ENCODE measurements around the gene ZNF81. TPM values are rescaled to one million over a fixed set of nuclear protein-coding genes. Genes with fewer than 3 reads are reported as not detected.
"Not testable (repeated sequence)": the region's sequence is repeated elsewhere in the genome, so short reads cannot be mapped to it uniquely, and the experiment has no call there.

The ZNF81 gene
- total RNA-seq, 1 donor from 2014 or later = 19.4 TPM

DNA sequence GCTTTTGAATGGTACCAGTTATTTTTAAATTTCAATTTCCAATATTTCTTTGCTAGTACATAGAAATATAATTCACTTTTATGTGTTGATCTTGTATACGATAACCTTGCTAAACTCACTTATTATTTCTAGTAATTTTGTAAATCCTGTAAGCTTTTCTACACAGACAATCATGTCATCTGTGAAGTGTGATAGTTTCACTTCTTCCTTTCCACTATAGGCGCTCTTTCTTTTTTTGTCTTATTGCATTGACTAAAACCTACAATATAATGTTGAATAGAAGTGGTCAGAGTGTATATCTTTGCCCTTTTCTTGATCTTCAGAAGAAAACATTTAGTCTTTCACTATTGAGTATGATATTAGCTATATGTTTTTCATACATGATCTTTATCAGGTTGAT lies 90.5 kb downstream of the ZNF81 start:
- H3K36me3 Mint-ChIP-seq (ENCODE audit: unreplicated experiment) = no peaks in the 10 kb centered on the region
- no peak for DNase-seq
- TF ChIP-seq, protein P1, sequence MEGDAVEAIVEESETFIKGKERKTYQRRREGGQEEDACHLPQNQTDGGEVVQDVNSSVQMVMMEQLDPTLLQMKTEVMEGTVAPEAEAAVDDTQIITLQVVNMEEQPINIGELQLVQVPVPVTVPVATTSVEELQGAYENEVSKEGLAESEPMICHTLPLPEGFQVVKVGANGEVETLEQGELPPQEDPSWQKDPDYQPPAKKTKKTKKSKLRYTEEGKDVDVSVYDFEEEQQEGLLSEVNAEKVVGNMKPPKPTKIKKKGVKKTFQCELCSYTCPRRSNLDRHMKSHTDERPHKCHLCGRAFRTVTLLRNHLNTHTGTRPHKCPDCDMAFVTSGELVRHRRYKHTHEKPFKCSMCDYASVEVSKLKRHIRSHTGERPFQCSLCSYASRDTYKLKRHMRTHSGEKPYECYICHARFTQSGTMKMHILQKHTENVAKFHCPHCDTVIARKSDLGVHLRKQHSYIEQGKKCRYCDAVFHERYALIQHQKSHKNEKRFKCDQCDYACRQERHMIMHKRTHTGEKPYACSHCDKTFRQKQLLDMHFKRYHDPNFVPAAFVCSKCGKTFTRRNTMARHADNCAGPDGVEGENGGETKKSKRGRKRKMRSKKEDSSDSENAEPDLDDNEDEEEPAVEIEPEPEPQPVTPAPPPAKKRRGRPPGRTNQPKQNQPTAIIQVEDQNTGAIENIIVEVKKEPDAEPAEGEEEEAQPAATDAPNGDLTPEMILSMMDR (IDR thresholded peaks at IDR 0.05; ENCODE audit: partially characterized antibody, unreplicated experiment) = no peak
- no peaks in the 10 kb centered on the region for H3K4me1 Mint-ChIP-seq (ENCODE audit: low read depth, unreplicated experiment)
- no peaks in the 10 kb centered on the region for H3K27me3 Mint-ChIP-seq (ENCODE audit: unreplicated experiment)
- H3K27ac Mint-ChIP-seq (ENCODE audit: unreplicated experiment) = no peak overlapping the region
- no peak overlapping the region for H3K4me3 Mint-ChIP-seq (ENCODE audit: unreplicated experiment)
- H3K9me3 Mint-ChIP-seq (ENCODE audit: unreplicated experiment) = no peaks in the 10 kb centered on the region

DNA sequence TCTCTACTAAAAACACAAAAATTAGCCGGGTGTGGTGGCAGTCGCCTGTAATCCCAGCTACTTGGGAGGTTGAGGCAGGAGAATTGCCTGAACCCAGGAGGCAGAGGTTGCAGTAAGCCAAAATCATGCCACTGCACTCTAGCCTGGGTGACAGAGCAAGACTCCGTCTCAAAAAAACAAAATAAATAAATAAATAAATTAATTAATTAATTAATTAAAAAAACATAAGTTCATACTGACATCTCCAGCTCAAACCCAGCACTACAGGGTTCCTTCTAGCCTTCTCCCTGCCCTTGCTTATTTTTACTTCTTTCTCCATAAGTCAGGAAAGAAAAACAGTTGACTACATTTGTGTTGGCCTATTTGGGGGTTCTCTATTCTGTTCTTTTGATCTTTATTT lies 95.3 kb downstream of the ZNF81 start:
- not testable (repeated sequence) for H3K27me3 Mint-ChIP-seq (ENCODE audit: unreplicated experiment); H3K36me3 Mint-ChIP-seq (ENCODE audit: unreplicated experiment); H3K4me1 Mint-ChIP-seq (ENCODE audit: low read depth, unreplicated experiment); H3K4me3 Mint-ChIP-seq (ENCODE audit: unreplicated experiment); H3K27ac Mint-ChIP-seq (ENCODE audit: unreplicated experiment); DNase-seq; H3K9me3 Mint-ChIP-seq (ENCODE audit: unreplicated experiment)

DNA sequence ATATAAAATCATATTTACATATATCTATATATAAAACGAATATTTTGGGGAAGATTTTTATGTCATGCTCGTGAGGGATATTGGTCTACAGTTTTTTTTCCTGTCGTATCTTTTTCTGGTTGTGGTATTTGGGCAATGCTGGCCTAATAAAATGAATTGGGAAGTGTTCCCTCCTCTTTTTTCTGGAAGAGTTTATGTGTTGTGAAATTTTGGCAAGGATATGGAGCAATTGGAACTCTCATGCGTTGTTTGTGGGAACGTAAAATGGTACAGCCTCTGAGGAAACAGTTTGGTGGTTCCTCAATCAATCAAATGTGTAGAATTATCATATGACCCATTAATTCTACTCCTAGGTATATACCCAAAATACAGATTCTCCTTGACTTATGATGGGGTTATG lies 97.2 kb downstream of the ZNF81 start:
- no peak overlapping the region for H3K4me3 Mint-ChIP-seq (ENCODE audit: unreplicated experiment)
- TF ChIP-seq, protein P1 (IDR thresholded peaks at IDR 0.05; ENCODE audit: partially characterized antibody, unreplicated experiment) = no peak
- H3K27ac Mint-ChIP-seq (ENCODE audit: unreplicated experiment) = no peak overlapping the region
- H3K27me3 Mint-ChIP-seq (ENCODE audit: unreplicated experiment) = no peaks in the 10 kb centered on the region
- no peak for DNase-seq
- H3K9me3 Mint-ChIP-seq (ENCODE audit: unreplicated experiment) = no peaks in the 10 kb centered on the region
- H3K4me1 Mint-ChIP-seq (ENCODE audit: low read depth, unreplicated experiment) = no peaks in the 10 kb centered on the region
- H3K36me3 Mint-ChIP-seq (ENCODE audit: unreplicated experiment) = no peaks in the 10 kb centered on the region

DNA sequence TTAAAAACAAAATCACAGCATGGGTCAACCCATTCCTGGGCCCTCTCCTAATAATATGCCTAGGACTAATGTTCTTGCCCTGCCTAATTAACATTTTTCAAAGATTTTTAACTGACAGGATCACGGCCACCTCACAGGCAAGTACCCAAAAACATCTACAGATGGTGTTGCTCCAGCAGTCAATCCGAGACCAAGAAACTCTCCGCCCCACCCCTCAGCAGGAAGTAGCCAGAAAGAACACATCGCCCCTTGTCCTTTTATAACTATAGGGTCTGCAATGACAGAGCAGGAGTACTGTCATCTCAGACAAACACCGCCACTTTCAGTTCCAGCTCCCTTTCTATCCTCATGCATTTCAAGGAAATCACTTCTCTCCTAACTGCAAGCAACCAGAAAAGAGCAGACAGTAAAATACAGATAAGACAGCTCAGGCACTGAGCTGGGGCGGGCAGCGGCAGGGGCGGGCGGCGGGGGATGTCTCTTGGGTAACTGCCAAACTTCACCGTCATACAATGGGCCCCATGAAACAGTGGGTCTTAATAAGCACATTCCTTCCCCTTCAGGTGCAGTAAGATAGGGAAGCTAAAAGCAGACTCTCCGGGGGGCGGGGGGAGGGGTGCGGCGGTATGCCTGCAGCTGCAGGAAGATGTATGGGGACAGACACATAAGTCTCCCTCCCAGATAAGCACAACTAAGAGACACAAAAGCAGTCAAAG lies 99.7 kb downstream of the ZNF81 start:
- TF ChIP-seq, protein P1 (IDR thresholded peaks at IDR 0.05; ENCODE audit: partially characterized antibody, unreplicated experiment) = no peak
- no peaks in the 10 kb centered on the region for H3K36me3 Mint-ChIP-seq (ENCODE audit: unreplicated experiment)
- H3K27me3 Mint-ChIP-seq (ENCODE audit: unreplicated experiment) = no peaks in the 10 kb centered on the region
- DNase-seq = no peak
- H3K9me3 Mint-ChIP-seq (ENCODE audit: unreplicated experiment) = no peaks in the 10 kb centered on the region
- no peak overlapping the region for H3K4me3 Mint-ChIP-seq (ENCODE audit: unreplicated experiment)
- no peaks in the 10 kb centered on the region for H3K4me1 Mint-ChIP-seq (ENCODE audit: low read depth, unreplicated experiment)
- no peak overlapping the region for H3K27ac Mint-ChIP-seq (ENCODE audit: unreplicated experiment)

DNA sequence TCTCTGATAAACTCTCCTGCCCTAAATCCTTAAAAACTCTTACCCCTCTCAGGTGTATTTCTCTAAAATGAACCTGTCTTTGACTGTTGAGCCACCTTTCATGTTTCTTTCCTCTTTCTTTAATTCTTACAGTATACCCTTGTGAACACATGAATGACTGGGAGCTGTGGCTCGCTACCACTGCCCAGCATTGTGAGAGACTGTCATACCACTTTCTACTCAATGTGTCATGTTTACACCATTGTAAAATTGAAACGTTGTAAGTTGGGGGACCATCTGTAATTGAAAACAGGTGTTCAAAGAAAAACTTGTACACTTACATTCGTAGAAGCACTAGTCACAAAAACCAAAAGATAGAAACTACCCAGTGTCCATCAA lies 100.2 kb downstream of the ZNF81 start:
- Mint-ChIP-seq H3K4me1 (ENCODE audit: low read depth, unreplicated experiment) (no peaks in the 10 kb centered on the region), H3K27ac (ENCODE audit: unreplicated experiment) (no peak overlapping the region), H3K4me3 (ENCODE audit: unreplicated experiment) (no peak overlapping the region), H3K27me3 (ENCODE audit: unreplicated experiment) (no peaks in the 10 kb centered on the region), H3K9me3 (ENCODE audit: unreplicated experiment) (no peaks in the 10 kb centered on the region), H3K36me3 (ENCODE audit: unreplicated experiment) (no peaks in the 10 kb centered on the region)
- DNase-seq = no peak
- TF ChIP-seq, protein P1 (IDR thresholded peaks at IDR 0.05; ENCODE audit: partially characterized antibody, unreplicated experiment) = no peak

Data from glutamatergic neuron (in vitro differentiated cells).